HG03575 (cell line): ENCODE data around the gene SBK3.
"Not testable (repeated sequence)": the region's sequence is repeated elsewhere in the genome, so short reads cannot be mapped to it uniquely, and the experiment has no call there.

Experiments used
- ATAC-seq: cut with Tn5 transposase; IDR thresholded peaks from one replicate; pipeline ENCODE4 v1.9.1; 2021; ENCODE audit not compliant: unreplicated experiment, insufficient number of reproducible peaks, low FRiP score; ENCODE audit errors: extremely low read depth

SBK3 gene

GRCh38 chr19:55578761-55579747 is 33.7 kb upstream of the SBK3 start:
- ATAC-seq = no peak

GRCh38 chr19:55578031-55578760 is 32.9 kb upstream of the SBK3 start:
- ATAC-seq = no peak

DNA sequence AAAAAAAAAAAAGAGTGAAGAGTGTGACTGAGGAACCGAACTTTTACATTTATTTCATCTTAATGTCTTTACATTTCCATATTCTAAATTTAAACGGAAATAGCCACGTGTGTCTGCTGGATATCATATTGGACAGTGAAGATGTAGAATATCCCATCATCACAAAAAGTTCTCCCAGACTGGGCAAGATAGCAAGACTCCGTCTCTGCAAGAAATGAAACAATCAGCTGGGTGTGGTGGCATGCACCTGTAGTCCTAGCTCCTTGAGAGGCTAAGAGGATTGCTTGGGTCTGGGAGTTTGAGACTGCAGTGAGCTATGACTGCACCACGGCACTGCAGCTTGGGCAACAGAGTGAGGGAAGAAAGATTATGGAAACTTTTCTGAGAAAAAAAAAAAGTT is 31.4 kb upstream of the SBK3 start:
- ATAC-seq = no peak

DNA sequence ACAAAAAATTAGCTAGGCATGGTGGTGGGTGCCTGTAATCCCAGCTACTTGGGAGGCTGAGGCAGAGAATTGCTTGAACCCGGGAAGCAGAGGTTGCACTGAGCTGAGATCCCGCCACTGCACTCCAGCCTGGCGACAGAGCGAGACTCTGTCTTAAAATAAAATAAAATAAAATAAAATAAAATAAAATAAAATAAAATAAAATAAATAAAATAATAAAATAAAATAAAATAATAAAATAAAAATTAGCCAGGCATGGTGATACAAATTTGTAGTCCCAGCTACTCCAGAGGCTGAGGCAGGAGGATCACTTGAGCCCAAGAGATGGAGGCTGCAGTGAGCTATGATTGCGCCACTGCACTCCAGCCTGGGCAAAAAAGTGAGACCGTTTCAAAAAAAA is 28.6 kb upstream of the SBK3 start:
- ATAC-seq = not testable (repeated sequence)

DNA sequence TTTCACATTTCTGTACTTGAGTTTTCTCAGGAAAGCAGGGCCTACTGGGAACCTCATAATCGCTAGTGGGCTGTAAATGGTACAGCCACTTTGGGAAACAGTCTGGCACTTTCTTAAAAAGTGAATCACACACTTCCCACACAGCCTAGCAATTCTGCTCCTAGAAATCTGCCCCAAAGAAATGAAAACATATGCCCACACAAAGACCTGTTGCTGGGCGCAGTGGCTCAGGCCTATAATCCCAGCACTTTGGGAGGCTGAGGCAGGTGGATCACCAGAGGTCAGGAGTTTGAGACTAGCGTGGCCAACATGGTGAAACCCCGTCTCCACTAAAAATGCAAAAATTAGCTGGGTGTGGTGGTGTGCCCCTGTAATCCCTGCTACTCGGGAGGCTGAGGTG is 24.1 kb upstream of the SBK3 start:
- not testable (repeated sequence) for ATAC-seq

DNA sequence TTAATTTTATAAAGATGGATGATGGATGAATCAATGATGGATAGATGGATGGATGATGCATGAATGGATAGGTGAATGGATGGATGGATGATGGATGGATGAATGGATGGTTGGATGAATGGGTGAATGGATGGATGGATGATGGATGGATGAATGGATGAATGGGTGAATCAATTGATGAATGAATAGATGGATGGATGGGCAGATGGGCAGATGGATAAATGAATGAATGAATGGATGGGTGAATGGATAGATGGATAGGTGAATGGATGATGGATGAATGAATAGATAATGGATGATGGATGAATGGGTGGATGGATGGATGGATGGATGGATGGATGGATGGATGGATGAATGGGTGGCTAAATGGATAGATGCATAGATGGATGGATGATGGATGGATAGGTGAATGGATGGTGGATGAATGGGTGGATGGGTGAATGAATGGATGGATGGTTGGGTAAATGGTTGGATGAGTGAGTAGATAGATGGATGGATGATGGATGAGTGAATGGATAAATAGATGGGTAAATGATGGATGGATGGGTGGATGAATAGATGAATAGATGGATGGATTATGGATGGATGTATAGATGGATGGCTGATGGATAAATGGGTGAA is 22.5 kb upstream of the SBK3 start:
- ATAC-seq = no peak

DNA sequence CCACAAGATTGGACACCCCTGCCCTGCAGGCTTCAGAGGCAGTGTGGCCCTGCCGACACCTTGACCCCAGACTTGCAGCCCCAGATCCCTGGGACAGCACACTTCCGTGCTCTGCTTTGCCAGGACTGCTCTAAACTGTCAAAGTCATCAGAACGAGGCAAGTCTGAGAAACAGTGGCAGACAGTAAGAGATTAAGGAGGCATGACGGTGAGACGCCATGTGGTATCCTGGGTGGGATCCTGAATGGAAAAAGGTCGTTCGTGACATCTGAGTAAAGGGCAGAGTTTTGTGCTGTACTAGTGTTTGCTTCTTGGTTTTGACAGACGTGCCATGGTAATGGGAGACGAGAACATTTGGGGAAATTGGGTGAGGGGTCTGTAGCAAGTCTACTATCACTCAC is 21.5 kb upstream of the SBK3 start:
- no peak for ATAC-seq

GRCh38 chr19:55563261-55563690 is 17.9 kb upstream of the SBK3 start:
- ATAC-seq = no peak

DNA sequence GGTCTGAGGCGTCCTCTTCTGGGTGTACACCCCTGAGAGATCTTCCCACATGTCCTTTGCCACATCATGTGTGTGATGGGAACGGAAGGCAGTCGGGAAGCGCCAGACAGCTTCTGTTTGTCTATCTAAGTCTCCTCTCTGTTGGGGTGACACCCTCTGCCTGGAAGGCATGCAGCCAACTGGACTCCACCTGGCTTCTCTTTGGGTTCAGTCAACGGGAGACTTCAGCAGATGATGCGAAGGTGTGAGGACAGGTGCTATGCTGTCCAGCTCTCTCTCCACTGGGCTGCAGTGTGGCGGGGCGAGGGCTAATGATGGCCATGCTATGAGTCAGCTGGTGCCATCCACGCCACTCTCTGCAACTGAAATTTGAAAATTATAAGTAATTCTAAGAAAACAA is 14.3 kb upstream of the SBK3 start:
- no peak for ATAC-seq

GRCh38 chr19:55554741-55555152 is 9.4 kb upstream of the SBK3 start:
- ATAC-seq = no peak

GRCh38 chr19:55554302-55554701 is 9.0 kb upstream of the SBK3 start:
- no peak for ATAC-seq

- ATAC-seq = no peak
Observed at GRCh38 chr19:55553217-55554182, 8.2 kb upstream of the SBK3 start.

GRCh38 chr19:55552620-55553019 is 7.3 kb upstream of the SBK3 start:
- no peak for ATAC-seq

GRCh38 chr19:55552206-55552605 is 6.9 kb upstream of the SBK3 start:
- no peak for ATAC-seq

DNA sequence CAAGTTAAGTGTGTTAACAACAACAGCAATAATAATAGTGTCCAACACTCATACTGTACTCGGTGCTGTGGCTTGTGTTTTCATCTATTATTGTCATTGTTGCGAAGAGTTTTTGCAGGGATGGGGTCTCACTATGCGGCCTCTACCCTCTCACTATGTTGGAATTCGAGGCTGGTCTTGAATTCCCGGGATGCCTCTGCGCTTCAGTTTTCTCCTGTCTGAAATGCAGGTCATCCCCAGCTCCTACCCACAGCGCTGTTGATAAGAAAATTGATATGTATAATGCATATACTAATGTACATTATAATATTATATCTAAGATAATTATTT is 4.9 kb upstream of the SBK3 start:
- ATAC-seq = no peak

GRCh38 chr19:55549500-55550320 is 4.4 kb upstream of the SBK3 start:
- ATAC-seq = no peak

DNA sequence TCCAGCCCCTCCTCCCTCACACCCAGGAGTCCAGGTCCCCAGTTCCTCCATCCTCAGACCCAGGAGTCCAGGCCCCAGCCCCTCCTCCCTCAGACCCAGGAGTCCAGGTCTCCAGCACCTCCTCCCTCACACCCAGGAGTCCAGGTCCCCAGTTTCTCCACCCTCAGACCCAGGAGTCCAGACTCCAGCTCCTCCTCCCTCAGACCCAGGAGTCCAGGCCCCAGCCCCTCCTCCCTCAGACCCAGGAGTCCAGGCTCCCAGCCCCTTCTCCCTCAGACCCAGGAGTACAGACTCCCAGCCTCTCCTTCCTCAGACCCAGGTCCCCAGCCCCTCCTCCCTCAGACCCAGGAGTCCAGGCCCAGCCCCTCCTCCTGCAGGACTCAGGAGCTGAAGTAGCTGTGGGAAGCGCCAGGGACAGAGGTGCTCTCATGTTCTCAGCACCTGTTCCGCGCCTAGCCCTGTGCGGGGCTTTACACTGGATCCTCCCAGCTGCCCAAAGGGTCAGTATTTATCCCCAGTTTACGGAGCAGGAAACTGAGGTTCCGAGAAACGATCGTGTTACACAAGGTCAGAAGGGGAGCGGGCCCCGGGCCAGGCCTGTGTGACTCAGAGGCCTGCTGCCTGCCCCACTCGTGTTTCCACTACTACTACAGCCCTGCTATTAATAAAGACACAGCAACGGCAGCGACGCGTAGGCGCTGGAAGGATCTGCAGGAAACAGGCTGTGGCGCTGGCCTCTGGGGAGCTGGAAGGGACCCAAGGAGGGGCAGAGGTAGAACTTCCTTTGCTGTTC is 1.7 kb upstream of the SBK3 start:
- ATAC-seq = no peak
